ENCODE measurements around the gene XRCC5. TPM values are rescaled to one million over a fixed set of nuclear protein-coding genes. Genes with fewer than 3 reads are reported as not detected.

The XRCC5 gene
- total and polyA plus RNA-seq, 10 of the 15 experiments (the other 5 are each of a cell fraction or from before 2014, with no cell fraction given), result 259 to 815 (median 530) TPM

GRCh38 chr2:216114714-216115531, 5.8 kb downstream of the XRCC5 start (continued):
- TF ChIP-seq KDM1A (IDR thresholded peaks at IDR 0.05; ENCODE audit: borderline replicate concordance) (no peak), ZNF622 (IDR thresholded peaks at IDR 0.05) (no peak), ESRRA (IDR thresholded peaks at IDR 0.05; ENCODE audit: low read length) (no peak), GATAD2B (conservative IDR thresholded peaks at IDR 0.05; ENCODE audit: low read depth) (no peak), CEBPB (IDR thresholded peaks at IDR 0.05; ENCODE audit: borderline replicate concordance in 1 of 2, low read depth in 2 of 2, low read length in 2 of 2) (no peak), HSF1 (IDR thresholded peaks at IDR 0.05; ENCODE audit: low read depth, low read length) (no peak), STAT3 (IDR thresholded peaks at IDR 0.05; ENCODE audit: low read depth, low read length) (no peak), NBN (IDR thresholded peaks at IDR 0.05) (no peak), PKNOX1 (IDR thresholded peaks at IDR 0.05) (no peak), GABPA (IDR thresholded peaks at IDR 0.05; ENCODE audit: low read depth) (no peak), SREBF1 (IDR thresholded peaks at IDR 0.05; ENCODE audit: low read length) (no peak), CHD2 (IDR thresholded peaks at IDR 0.05; ENCODE audit: borderline replicate concordance, low read depth, low read length) (0 out of 2 replicates have a peak, but pooled peaks have one; percentile 53), RAD51 (IDR thresholded peaks at IDR 0.05) (0 out of 2 replicates have a peak, but pooled peaks have one; percentile 28), RELB (IDR thresholded peaks at IDR 0.05; ENCODE audit: low read depth) (no peak; the same call in none of the 2 replicates), IKZF2 (IDR thresholded peaks at IDR 0.05) (peak; percentile 16 to 34; a peak in 1 of 4 replicates), JUND (IDR thresholded peaks at IDR 0.05; ENCODE audit: low read depth, low read length) (no peak), NFYB (IDR thresholded peaks at IDR 0.05; ENCODE audit: insufficient read depth, low read depth, low read length) (no peak), ZNF592 (IDR thresholded peaks at IDR 0.05) (0 out of 2 replicates have a peak, but pooled peaks have one; percentile 7), PAX5 (IDR thresholded peaks at IDR 0.05; ENCODE audit: borderline replicate concordance, low read depth, low read length) (no peak)

Data from GM12878 (cell line).